ENCODE measurements around the gene UBXN11.

Gene UBXN11

DNA sequence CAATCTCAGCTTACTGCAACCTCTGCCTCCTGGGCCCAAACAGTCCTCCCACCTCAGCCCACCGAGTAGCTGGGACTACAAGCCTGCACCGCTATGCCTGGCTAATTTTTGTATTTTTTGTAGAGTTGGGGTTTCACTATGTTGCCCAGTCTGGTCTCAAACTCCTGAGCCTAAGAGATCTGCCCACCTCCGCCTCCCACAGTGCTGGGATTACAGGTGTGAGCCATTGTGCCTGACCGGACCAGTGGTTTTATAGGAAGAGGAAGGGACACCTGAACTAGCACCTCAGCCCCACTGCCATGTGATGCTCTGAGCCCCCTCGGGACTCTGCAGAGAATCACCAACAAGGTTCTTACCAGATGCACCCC lies 43.4 kb upstream of the UBXN11 start:
- TF ChIP-seq TAF1 (IDR thresholded peaks at IDR 0.05; ENCODE audit: borderline replicate concordance, low read depth, low read length): no peak
- TF ChIP-seq POLR2A (IDR thresholded peaks at IDR 0.05; ENCODE audit: low read depth, low read length): no peak
- TF ChIP-seq POLR2AphosphoS5 (IDR thresholded peaks at IDR 0.05; ENCODE audit: low read depth, low read length): no peak
- DNase-seq (ENCODE audit: insufficient read length): no peak
- no peak for FAIRE-seq

DNA sequence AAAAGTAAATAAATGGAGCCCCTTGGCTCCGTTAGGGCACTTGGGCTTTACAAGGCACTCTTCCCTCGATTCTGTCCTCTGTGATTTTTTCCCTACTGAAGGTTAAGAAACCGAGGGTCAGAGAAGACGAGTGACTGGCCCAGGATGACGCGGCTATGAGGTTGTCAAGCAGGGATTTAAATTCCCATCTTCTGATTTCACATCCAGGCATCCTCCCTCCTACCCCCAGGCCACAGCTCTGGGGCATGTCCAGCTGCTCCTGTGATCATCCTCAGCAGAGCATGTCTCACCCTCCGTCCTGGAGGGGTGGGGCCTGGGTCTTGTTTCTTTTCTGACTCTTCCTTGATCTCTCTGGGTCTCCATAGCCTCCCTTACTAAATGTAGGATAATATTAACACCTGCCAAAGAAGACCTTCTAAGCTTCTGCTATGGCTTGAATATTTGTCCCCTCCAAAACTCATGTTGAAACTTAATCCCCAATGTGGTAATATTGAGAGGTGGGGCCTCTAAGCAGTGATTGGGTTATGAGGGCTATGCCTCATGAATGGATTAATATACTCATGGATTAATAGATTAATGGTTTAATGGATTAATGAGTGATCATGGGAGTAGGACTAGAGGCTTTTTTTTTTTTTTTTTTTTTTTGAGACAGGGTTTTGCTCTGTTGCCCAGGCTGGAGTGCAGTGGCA lies 42.9 kb upstream of the UBXN11 start:
- FAIRE-seq: no peak
- DNase-seq (ENCODE audit: insufficient read length): no peak

DNA sequence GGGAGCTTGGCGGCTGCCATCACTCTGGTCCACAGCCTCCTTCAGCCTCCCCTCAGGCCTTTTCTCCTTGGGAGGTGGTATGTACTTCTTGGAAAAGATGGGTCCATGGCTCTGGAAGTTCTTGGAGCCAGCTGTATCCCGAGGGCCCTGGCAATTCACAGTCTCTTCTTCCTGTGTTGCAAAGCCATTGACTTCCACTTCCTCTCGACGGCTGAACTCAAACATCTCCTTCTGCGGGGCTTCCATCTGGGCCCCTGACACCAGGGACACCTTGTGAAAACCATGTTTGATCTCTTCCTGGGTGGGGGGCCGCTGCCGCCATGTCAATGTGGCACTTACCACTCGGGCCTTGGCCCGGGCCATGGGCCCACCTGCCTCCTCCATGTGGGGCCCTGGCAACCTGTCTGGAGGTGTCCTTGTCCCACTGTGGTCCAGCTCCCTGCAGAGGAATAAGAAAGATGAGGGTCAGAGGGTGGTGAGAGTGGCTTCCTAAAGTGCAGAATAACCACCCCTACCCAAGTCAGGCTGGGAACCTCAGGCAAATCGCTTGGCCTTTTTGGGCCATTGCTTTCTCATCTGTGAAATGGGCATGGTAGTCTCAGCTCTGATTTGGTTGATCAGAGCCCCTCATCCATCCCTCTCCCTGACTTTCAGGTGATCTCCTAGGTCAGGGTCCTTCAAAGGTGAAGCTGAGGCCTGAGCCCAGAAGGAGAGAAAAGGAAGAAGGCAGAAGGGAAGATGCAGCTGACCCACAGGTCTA lies 40.0 kb upstream of the UBXN11 start:
- TF ChIP-seq POLR2AphosphoS5 (IDR thresholded peaks at IDR 0.05; ENCODE audit: low read depth, low read length) (no peak), POLR2A (IDR thresholded peaks at IDR 0.05; ENCODE audit: low read depth, low read length) (no peak), TAF1 (IDR thresholded peaks at IDR 0.05; ENCODE audit: borderline replicate concordance, low read depth, low read length) (no peak)
- DNase-seq (ENCODE audit: insufficient read length): no peak

More for the DNA sequence above, 42.9 kb upstream of the UBXN11 start:
- TF ChIP-seq TAF1 (IDR thresholded peaks at IDR 0.05; ENCODE audit: borderline replicate concordance, low read depth, low read length) (no peak), POLR2A (IDR thresholded peaks at IDR 0.05; ENCODE audit: low read depth, low read length) (no peak), POLR2AphosphoS5 (IDR thresholded peaks at IDR 0.05; ENCODE audit: low read depth, low read length) (no peak)

DNA sequence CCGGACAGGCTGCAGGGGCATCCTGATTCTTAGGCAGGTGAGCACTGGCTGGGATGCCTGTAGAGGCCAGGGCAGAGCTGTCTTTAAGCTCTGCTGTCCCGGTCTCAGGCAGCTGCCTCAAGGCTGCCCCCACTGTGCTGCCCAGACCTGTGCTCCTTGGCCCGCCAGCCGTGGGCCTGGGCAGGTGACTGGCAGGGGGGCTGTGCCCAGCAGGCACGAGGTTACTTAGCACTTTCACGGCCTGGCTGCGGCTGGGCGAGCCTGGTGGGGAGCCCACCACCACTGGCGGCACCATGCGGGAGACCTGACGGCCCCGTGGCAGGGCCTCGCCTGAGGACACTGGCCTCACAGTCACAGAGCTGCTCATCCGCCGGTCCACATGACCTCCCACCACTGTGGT lies 39.3 kb upstream of the UBXN11 start:
- no peak for DNase-seq (ENCODE audit: insufficient read length)
- TF ChIP-seq POLR2A (IDR thresholded peaks at IDR 0.05; ENCODE audit: low read depth, low read length) (no peak), TAF1 (IDR thresholded peaks at IDR 0.05; ENCODE audit: borderline replicate concordance, low read depth, low read length) (no peak), POLR2AphosphoS5 (IDR thresholded peaks at IDR 0.05; ENCODE audit: low read depth, low read length) (no peak)
- FAIRE-seq: no peak

More for the DNA sequence above, 40.0 kb upstream of the UBXN11 start:
- no peak for FAIRE-seq

GRCh38 chr1:26344147-26344920 lies 37.9 kb upstream of the UBXN11 start:
- TF ChIP-seq TAF1 (IDR thresholded peaks at IDR 0.05; ENCODE audit: borderline replicate concordance, low read depth, low read length): no peak
- no peak for TF ChIP-seq POLR2A (IDR thresholded peaks at IDR 0.05; ENCODE audit: low read depth, low read length)
- no peak for TF ChIP-seq POLR2AphosphoS5 (IDR thresholded peaks at IDR 0.05; ENCODE audit: low read depth, low read length)
- DNase-seq (ENCODE audit: insufficient read length): no peak
- no peak for FAIRE-seq

GRCh38 chr1:26340047-26340481 lies 33.6 kb upstream of the UBXN11 start:
- DNase-seq (ENCODE audit: insufficient read length) (no peak), FAIRE-seq (no peak)
- TF ChIP-seq TAF1 (IDR thresholded peaks at IDR 0.05; ENCODE audit: borderline replicate concordance, low read depth, low read length): no peak
- TF ChIP-seq POLR2A (IDR thresholded peaks at IDR 0.05; ENCODE audit: low read depth, low read length): no peak
- no peak for TF ChIP-seq POLR2AphosphoS5 (IDR thresholded peaks at IDR 0.05; ENCODE audit: low read depth, low read length)

DNA sequence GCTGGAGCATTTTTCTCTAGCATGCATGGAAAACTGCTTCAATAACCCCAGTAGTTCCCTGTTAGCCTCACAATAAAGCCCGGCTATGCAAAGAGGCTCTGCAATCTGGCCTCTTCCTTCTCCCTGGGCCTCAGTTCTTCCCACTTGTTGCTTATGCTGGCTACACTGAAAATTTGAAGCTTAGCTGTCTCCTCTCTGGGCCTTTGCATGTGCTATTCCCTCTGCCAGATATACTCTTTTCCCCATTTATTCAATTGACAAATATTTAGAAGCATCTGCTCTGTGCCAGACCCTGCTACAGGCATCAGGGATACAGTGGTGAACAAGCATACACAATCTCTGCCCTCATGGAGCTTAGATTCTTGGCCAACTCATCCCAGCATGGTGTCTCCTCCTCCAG lies 32.2 kb upstream of the UBXN11 start:
- FAIRE-seq: no peak
- TF ChIP-seq POLR2AphosphoS5 (IDR thresholded peaks at IDR 0.05; ENCODE audit: low read depth, low read length) (no peak), TAF1 (IDR thresholded peaks at IDR 0.05; ENCODE audit: borderline replicate concordance, low read depth, low read length) (no peak)
- DNase-seq (ENCODE audit: insufficient read length): no peak

GRCh38 chr1:26337625-26338024 lies 31.2 kb upstream of the UBXN11 start:
- no peak for FAIRE-seq
- DNase-seq (ENCODE audit: insufficient read length): no peak
- no peak for TF ChIP-seq POLR2AphosphoS5 (IDR thresholded peaks at IDR 0.05; ENCODE audit: low read depth, low read length)
- no peak for TF ChIP-seq TAF1 (IDR thresholded peaks at IDR 0.05; ENCODE audit: borderline replicate concordance, low read depth, low read length)
- no peak for TF ChIP-seq POLR2A (IDR thresholded peaks at IDR 0.05; ENCODE audit: low read depth, low read length)

- TF ChIP-seq TAF1 (IDR thresholded peaks at IDR 0.05; ENCODE audit: borderline replicate concordance, low read depth, low read length) (no peak), POLR2A (IDR thresholded peaks at IDR 0.05; ENCODE audit: low read depth, low read length) (no peak), POLR2AphosphoS5 (IDR thresholded peaks at IDR 0.05; ENCODE audit: low read depth, low read length) (no peak)
- FAIRE-seq (no peak), DNase-seq (ENCODE audit: insufficient read length) (no peak)
These were observed 30.7 kb upstream of the UBXN11 start for GRCh38 chr1:26337206-26337535.

- FAIRE-seq (peak; percentile 54), DNase-seq (ENCODE audit: insufficient read length) (peak; percentile 89)
- TF ChIP-seq POLR2AphosphoS5 (IDR thresholded peaks at IDR 0.05; ENCODE audit: low read depth, low read length): no peak
- TF ChIP-seq TAF1 (IDR thresholded peaks at IDR 0.05; ENCODE audit: borderline replicate concordance, low read depth, low read length): no peak
- no peak for TF ChIP-seq POLR2A (IDR thresholded peaks at IDR 0.05; ENCODE audit: low read depth, low read length)
These were observed 30.2 kb upstream of the UBXN11 start for GRCh38 chr1:26336477-26337205.

All from GM12892 (cell line).